HepG2 (cell line): Measurements from ENCODE around the gene DEPDC5. TPM values are rescaled to one million over a fixed set of nuclear protein-coding genes. Genes with fewer than 3 reads are reported as not detected.

Source experiments
- ATAC-seq: fragments of 200-7000 bp; cut with Tn5 transposase; 3 replicates; pipeline ENCODE4 v1.9.1; 2020; ENCODE audit warnings: mild to moderate bottlenecking, moderate library complexity
- BruUV-seq: library from RNA; stranded (reverse); fragments of 400-500 nt; replicated peaks from 2 replicates; lab custom pipeline; 2021; lab: Mats Ljungman, UMichigan
- CTCF ChIA-PET: fragments of 300-600 bp; formaldehyde crosslinking; extraction: SDS; loops from one replicate; lab custom pipeline; 2021; ENCODE audit warnings: low total read pairs, inconsistent platforms, low intra/inter-chr PET ratio; lab: Yijun Ruan, JAX
- POLR2A ChIA-PET: fragments of 350-600 bp; sonication (Branson Sonifier 250); formaldehyde crosslinking; loops from one replicate; lab custom pipeline; 2020; ENCODE audit warnings: antibody characterized with exemption, inconsistent platforms; lab: Yijun Ruan, JAX
- DNase-seq: peaks from one replicate; pipeline ENCODE4 v3.0.0-alpha.2; 2015; ENCODE audit warnings: low spot score
- FAIRE-seq: peaks from 3 replicates; lab custom pipeline; 2011; peaks lifted over from hg19 to GRCh38; lab: Jason Lieb, UNC
- H2AFZ ChIP-seq: one replicate; pipeline ENCODE4 v1.6.1; 2011; ENCODE audit warnings: low read length, inconsistent platforms
- H3K27ac ChIP-seq: fragments of 300-600 bp; 3 replicates; pipeline ENCODE4 v1.8.0; 2011; ENCODE audit warnings: mixed run types, mild to moderate bottlenecking, mixed read lengths, low read length, inconsistent platforms; ENCODE audit not compliant: insufficient read depth; ENCODE audit errors: extremely low read length
- H3K27me3 ChIP-seq, 2 experiments: fragments of 200-600 bp in 1 of 2; 2 replicates in 1 of 2; 3 replicates in 1 of 2; pipeline versions ENCODE4 v1.6.0 to v1.8.0; 2011; ENCODE audit warnings: low read length in 2 of 2, mild to moderate bottlenecking in 2 of 2, moderate library complexity in 2 of 2, inconsistent platforms in 1 of 2; ENCODE audit not compliant: insufficient read depth in 2 of 2, control insufficient read depth in 1 of 2
- H3K36me3 ChIP-seq, 2 experiments: fragments of 200-600 bp in 1 of 2; replicated peaks in 1 of 2; 2 replicates in 1 of 2; 3 replicates in 1 of 2; pipeline versions ENCODE4 v1.5.1 to v1.8.0; 2011; ENCODE audit warnings: low read length in 2 of 2, inconsistent platforms in 1 of 2; ENCODE audit not compliant: insufficient read depth in 2 of 2, control insufficient read depth in 1 of 2
- H3K4me1 ChIP-seq: 2 replicates; pipeline ENCODE4 v1.5.1; 2012; ENCODE audit warnings: low read length, inconsistent platforms; ENCODE audit not compliant: insufficient read depth
- H3K4me2 ChIP-seq: 2 replicates; pipeline ENCODE4 v1.6.0; 2011; ENCODE audit warnings: low read depth, low read length, inconsistent platforms
- H3K4me3 ChIP-seq, 3 experiments: fragments of 200-600 bp in 1 of 3; sonication (generic), shearing (Covaris generic) in 1 of 3; replicated peaks in 1 of 3; 2 replicates each; pipeline ENCODE4 v1.5.1; 2011 to 2016; ENCODE audit warnings: low read length in 3 of 3, inconsistent platforms in 2 of 3, low read depth in 2 of 3, mild to moderate bottlenecking in 2 of 3, control low read depth in 1 of 3, mixed read lengths in 1 of 3; ENCODE audit not compliant: insufficient read depth in 1 of 3
- H3K79me2 ChIP-seq: one replicate; pipeline ENCODE4 v1.6.1; 2011; ENCODE audit warnings: low read length, inconsistent platforms; ENCODE audit not compliant: insufficient read depth
- H3K9ac ChIP-seq: 2 replicates; pipeline ENCODE4 v1.6.0; 2011; ENCODE audit warnings: mild to moderate bottlenecking, low read depth, low read length, inconsistent platforms; ENCODE audit not compliant: insufficient read depth
- H3K9me3 ChIP-seq: 2 replicates; pipeline ENCODE4 v1.5.1; 2012; ENCODE audit warnings: mild to moderate bottlenecking, low read length
- H4K20me1 ChIP-seq: 2 replicates; pipeline ENCODE4 v1.6.0; 2011; ENCODE audit warnings: inconsistent platforms, mild to moderate bottlenecking, low read length, moderate library complexity; ENCODE audit not compliant: insufficient read depth
- MED13 ChIP-seq: sonication (generic); formaldehyde crosslinking; IDR thresholded peaks from 2 replicates; pipeline ENCODE4 v1.5.0; 2020; ENCODE audit warnings: missing genetic modification reagents
- PRDM15 ChIP-seq: sonication (generic); formaldehyde crosslinking; IDR thresholded peaks from 2 replicates; pipeline ENCODE4 v1.4.0; 2020; ENCODE audit warnings: missing genetic modification reagents
- STAT5B ChIP-seq: sonication (generic); formaldehyde crosslinking; IDR thresholded peaks from 2 replicates; pipeline ENCODE4 v1.4.0; 2020; ENCODE audit warnings: missing genetic modification reagents
- ZKSCAN8 ChIP-seq: IDR thresholded peaks from 2 replicates; pipeline ENCODE4 v1.6.1; 2016; ENCODE audit warnings: borderline replicate concordance, missing genetic modification reagents, missing compliant biosample characterization
- ZNF225 ChIP-seq: sonication (generic); formaldehyde crosslinking; IDR thresholded peaks from 2 replicates; pipeline ENCODE4 v1.4.0; 2020; ENCODE audit warnings: mild to moderate bottlenecking, missing genetic modification reagents
- ZNF747 ChIP-seq: sonication (generic); formaldehyde crosslinking; IDR thresholded peaks from 2 replicates; pipeline ENCODE4 v1.8.1; 2023; ENCODE audit warnings: missing genetic modification reagents, mild to moderate bottlenecking, borderline replicate concordance
- WGBS: methylation state at CpG from one replicate; pipeline ENCODE4 v1.1.6; 2017; ENCODE audit warnings: low lambda C conversion rate; 5-methylcytosine and 5-hydroxymethylcytosine counted together
- in situ Hi-C: cut with HindIII; loops from 2 replicates; pipeline ENCODE4 v1.10.0; 2017; ENCODE audit warnings: low pct_unique_long_range_greater_than_20kb; ENCODE audit not compliant: extremely low pct_ligation_motif_present
- intact Hi-C: fragments of 100-400 bp; cut with micrococcal nuclease; formaldehyde crosslinking; loops from one replicate; pipeline ENCODE4 v1.10.0; 2022; ENCODE audit not compliant: unreplicated experiment
- polyA plus RNA-seq, 8 experiments: library from polyadenylated mRNA; depleted of rRNA in 3 of 8; stranded (reverse) in 7 of 8; unstranded in 1 of 8; fragments of >200 nt; fragmentation: Illumina TruSeq in 4 of 8; extraction: Trizol in 4 of 8; gene quantifications; 2 replicates each; pipeline versions ENCODE4 v1.2.1 to v1.2.3, GENCODE V29; 2011 to 2016; ENCODE audit warnings: low read depth in 4 of 8, missing spikeins in 1 of 8, mixed read lengths in 1 of 8; ENCODE audit not compliant: insufficient read depth in 1 of 8
- total RNA-seq, 5 experiments: library from RNA; depleted of rRNA; stranded (reverse); fragments of >200 nt; fragmentation: Illumina TruSeq; extraction: Trizol; gene quantifications; 2 replicates each; pipeline ENCODE4 v1.2.3, GENCODE V29; 2016; ENCODE audit warnings: low read depth in 1 of 5
- TF ChIP-seq, protein P1 (sequence below): sonication (generic); formaldehyde crosslinking; IDR thresholded peaks from 2 replicates; pipeline ENCODE4 v1.4.0; 2020; ENCODE audit warnings: mild to moderate bottlenecking, missing genetic modification reagents
- TF ChIP-seq, protein P2 (sequence below): sonication (generic); formaldehyde crosslinking; IDR thresholded peaks from 2 replicates; pipeline ENCODE4 v1.5.1; 2020; ENCODE audit warnings: mild to moderate bottlenecking, missing genetic modification reagents

DEPDC5 gene
- total and polyA plus RNA-seq, 2 of the 13 experiments (the other 11 are each of a cell fraction or from before 2014, with no cell fraction given) = 9.8 to 12.4 TPM

DNA sequence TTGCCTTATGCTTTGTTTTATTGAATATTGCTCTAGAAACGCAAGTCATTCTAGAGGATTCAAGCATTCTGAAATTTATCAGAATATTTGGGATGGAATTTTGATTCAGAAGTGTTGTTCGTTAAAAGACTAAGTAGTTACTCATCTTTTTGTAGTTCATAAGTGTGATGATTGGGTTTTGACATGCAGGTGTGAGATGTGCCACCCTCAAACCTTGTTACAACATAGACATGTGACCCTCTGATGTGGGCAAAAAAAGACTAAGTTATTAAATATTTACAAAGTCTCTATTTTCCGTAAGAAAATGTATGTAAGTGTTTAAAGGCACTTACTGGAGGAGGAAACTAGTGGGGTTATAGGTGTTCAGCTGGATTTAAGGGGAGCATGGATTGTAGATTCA is 199.4 kb downstream of the DEPDC5 start:
- 98% methylated on average over 3 of the region's 3 CpGs for WGBS
- DNase-seq = no peak
- no peaks in the 10 kb centered on the region for H3K9me3 ChIP-seq
- peaks cover 23% of the 10 kb centered on the region for H3K4me1 ChIP-seq
- no peaks in the 10 kb centered on the region for H3K27me3 ChIP-seq
- FAIRE-seq = no peak
- no peak overlapping the region for H3K9ac ChIP-seq
- peaks cover 53% of the 10 kb centered on the region for H3K79me2 ChIP-seq
- BruUV-seq = no TSS peak
- ChIA-PET CTCF (no interaction called here), POLR2A (interaction anchor here (0.9 kb wide), 1 partner anchor 291 kb away, joined by 6 read pairs; the partner anchor contains the start of gene PISD)
- H3K27ac ChIP-seq = no peak overlapping the region
- H3K36me3 ChIP-seq = peaks cover 16 to 32% of the 10 kb centered on the region in 2 experiments
- intact Hi-C loops (no loop called here), in situ Hi-C loops (loop anchor here (25.0 kb wide), 1 partner anchor 391 kb away; no protein-coding TSS in a partner anchor)
- no peak overlapping the region for H2AFZ ChIP-seq
- no peak for ATAC-seq
- H3K4me3 ChIP-seq = no peak overlapping the region
- no peak overlapping the region for H3K4me2 ChIP-seq
- H4K20me1 ChIP-seq = peaks cover 10% of the 10 kb centered on the region
- TF ChIP-seq PRDM15 (CRISPR knock-in tag) (no peak), MED13 (CRISPR knock-in tag) (no peak), ZNF225 (CRISPR knock-in tag) (no peak), STAT5B (CRISPR knock-in tag) (no peak), ZNF747 (CRISPR knock-in tag) (no peak), ZKSCAN8 (no peak)
- TF ChIP-seq, protein P1, sequence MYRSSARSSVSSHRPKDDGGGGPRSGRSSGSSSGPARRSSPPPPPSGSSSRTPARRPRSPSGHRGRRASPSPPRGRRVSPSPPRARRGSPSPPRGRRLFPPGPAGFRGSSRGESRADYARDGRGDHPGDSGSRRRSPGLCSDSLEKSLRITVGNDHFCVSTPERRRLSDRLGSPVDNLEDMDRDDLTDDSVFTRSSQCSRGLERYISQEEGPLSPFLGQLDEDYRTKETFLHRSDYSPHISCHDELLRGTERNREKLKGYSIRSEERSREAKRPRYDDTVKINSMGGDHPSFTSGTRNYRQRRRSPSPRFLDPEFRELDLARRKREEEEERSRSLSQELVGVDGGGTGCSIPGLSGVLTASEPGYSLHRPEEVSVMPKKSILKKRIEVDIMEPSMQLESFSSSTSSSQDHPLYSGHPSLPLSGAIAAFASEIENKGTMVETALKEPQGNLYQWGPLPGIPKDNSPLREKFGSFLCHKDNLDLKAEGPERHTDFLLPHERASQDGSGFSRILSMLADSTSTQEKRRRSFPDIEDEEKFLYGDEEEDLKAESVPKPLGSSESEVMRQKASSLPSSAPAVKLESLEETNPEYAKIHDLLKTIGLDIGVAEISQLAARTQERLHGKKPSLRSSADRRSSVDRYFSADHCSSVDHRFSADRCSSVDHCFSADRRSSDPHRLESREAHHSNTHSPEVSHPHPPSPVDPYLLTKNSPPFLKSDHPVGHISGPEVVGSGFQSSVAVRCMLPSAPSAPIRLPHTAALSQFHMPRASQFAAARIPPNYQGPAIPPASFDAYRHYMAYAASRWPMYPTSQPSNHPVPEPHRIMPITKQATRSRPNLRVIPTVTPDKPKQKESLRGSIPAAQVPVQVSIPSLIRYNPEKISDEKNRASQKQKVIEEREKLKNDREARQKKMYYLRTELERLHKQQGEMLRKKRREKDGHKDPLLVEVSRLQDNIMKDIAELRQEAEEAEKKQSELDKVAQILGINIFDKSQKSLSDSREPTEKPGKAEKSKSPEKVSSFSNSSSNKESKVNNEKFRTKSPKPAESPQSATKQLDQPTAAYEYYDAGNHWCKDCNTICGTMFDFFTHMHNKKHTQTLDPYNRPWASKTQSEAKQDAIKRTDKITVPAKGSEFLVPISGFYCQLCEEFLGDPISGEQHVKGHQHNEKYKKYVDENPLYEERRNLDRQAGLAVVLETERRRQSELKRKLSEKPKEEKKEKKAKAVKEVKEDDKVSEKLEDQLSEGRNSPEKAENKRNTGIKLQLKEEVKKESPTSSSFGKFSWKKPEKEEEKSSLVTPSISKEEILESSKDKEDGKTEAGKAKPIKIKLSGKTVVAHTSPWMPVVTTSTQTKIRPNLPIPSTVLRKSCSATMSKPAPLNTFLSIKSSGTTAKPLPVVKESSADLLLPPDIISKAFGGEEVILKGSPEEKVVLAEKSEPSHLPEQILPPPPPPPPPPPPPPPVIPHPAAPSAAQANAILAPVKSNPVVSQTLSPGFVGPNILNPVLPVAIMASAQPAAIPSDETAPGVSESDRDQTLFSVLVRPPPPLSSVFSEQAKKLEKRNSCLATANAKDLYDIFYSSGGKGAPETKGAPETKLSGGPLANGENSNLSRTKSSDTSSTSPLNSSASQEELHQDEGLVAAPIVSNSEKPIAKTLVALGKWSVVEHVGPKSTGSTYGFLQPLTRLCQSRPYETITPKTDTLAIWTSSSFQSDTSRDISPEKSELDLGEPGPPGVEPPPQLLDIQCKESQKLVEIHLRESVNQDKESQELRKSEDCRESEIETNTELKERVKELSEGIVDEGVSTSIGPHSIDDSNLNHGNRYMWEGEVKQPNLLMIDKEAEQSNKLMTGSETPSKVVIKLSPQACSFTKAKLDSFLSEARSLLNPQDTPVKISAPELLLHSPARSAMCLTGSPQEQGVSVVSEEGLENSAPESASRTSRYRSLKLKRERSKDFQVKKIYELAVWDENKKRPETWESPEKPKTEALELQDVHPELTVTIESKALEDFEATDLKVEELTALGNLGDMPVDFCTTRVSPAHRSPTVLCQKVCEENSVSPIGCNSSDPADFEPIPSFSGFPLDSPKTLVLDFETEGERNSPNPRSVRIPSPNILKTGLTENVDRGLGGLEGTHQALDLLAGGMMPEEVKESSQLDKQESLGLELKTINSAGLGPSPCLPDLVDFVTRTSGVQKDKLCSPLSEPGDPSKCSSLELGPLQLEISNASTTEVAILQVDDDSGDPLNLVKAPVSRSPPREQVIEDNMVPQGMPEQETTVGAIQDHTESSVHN (CRISPR knock-in tag) = no peak
- TF ChIP-seq, protein P2, sequence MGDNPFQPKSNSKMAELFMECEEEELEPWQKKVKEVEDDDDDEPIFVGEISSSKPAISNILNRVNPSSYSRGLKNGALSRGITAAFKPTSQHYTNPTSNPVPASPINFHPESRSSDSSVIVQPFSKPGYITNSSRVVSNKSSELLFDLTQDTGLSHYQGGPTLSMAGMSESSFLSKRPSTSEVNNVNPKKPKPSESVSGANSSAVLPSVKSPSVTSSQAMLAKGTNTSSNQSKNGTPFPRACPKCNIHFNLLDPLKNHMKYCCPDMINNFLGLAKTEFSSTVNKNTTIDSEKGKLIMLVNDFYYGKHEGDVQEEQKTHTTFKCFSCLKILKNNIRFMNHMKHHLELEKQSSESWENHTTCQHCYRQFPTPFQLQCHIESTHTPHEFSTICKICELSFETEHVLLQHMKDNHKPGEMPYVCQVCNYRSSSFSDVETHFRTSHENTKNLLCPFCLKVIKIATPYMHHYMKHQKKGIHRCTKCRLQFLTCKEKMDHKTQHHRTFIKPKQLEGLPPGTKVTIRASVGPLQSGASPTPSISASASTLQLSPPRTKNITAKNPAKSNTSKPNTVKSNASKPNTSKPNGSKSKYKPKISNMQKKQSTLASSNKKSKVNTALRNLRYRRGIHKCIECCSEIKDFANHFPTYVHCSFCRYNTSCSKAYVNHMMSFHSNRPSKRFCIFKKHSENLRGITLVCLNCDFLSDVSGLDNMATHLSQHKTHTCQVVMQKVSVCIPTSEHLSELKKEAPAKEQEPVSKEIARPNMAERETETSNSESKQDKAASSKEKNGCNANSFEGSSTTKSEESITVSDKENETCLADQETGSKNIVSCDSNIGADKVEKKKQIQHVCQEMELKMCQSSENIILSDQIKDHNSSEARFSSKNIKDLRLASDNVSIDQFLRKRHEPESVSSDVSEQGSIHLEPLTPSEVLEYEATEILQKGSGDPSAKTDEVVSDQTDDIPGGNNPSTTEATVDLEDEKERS (CRISPR knock-in tag) = no peak
